Osteocyte (in vitro differentiated cells): ENCODE data around the gene MCF2L2. TPM values are rescaled to one million over a fixed set of nuclear protein-coding genes. Genes with fewer than 3 reads are reported as not detected.
A peak's percentile ranks its signal among the peaks of the same experiment; 100 is the strongest.

Experiments used
- DNase-seq: peaks from one replicate; pipeline ENCODE4 v3.0.0; 2021; ENCODE audit warnings: mixed read lengths; ENCODE audit not compliant: unreplicated experiment; ENCODE audit errors: extremely low spot score
- H3K27ac Mint-ChIP-seq: one replicate; pipeline ENCODE4 v1.8.0; 2021; ENCODE audit warnings: mild to moderate bottlenecking, mixed read lengths; ENCODE audit not compliant: unreplicated experiment
- H3K27me3 Mint-ChIP-seq: one replicate; pipeline ENCODE4 v1.8.0; 2021; ENCODE audit warnings: mixed read lengths; ENCODE audit not compliant: unreplicated experiment
- H3K36me3 Mint-ChIP-seq: one replicate; pipeline ENCODE4 v1.8.0; 2021; ENCODE audit warnings: mixed read lengths; ENCODE audit not compliant: unreplicated experiment
- H3K4me1 Mint-ChIP-seq: one replicate; pipeline ENCODE4 v1.8.0; 2021; ENCODE audit warnings: mixed read lengths; ENCODE audit not compliant: unreplicated experiment
- H3K4me3 Mint-ChIP-seq: one replicate; pipeline ENCODE4 v1.8.0; 2021; ENCODE audit warnings: mild to moderate bottlenecking, moderate library complexity, mixed read lengths; ENCODE audit not compliant: unreplicated experiment
- H3K9me3 Mint-ChIP-seq: one replicate; pipeline ENCODE4 v1.8.0; 2021; ENCODE audit warnings: mixed read lengths; ENCODE audit not compliant: unreplicated experiment
- CTCF ChIP-seq: fragments of 200-600 bp; sonication (generic); IDR thresholded peaks from 2 replicates; pipeline ENCODE4 v1.5.0; 2021; ENCODE audit warnings: antibody characterized with exemption, mild to moderate bottlenecking, moderate library complexity
- total RNA-seq: library from RNA; stranded (reverse); gene quantifications from 2 replicates; pipeline ENCODE4 v1.2.1, GENCODE V29; 2021

MCF2L2 gene
- total RNA-seq, 1 donor from 2014 or later: 1.7 TPM

- Mint-ChIP-seq H3K27ac (no peak overlapping the region), H3K4me1 (peaks cover under 1% of the 10 kb centered on the region), H3K9me3 (peaks cover 4% of the 10 kb centered on the region), H3K36me3 (peaks cover 1% of the 10 kb centered on the region), H3K4me3 (no peak overlapping the region), H3K27me3 (peaks cover 11% of the 10 kb centered on the region)
- no peak for DNase-seq
- no peak for TF ChIP-seq CTCF
Measured at GRCh38 chr3:183460081-183461055, 31.9 kb upstream of the MCF2L2 start.

GRCh38 chr3:183455089-183455488, 26.7 kb upstream of the MCF2L2 start:
- Mint-ChIP-seq H3K4me3 (no peak overlapping the region), H3K27ac (peak overlapping the region; percentile 63), H3K27me3 (no peaks in the 10 kb centered on the region), H3K36me3 (peaks cover 7% of the 10 kb centered on the region), H3K4me1 (peaks cover 11% of the 10 kb centered on the region), H3K9me3 (peaks cover 2% of the 10 kb centered on the region)
- no peak for TF ChIP-seq CTCF
- DNase-seq: no peak

GRCh38 chr3:183454064-183454463, 25.6 kb upstream of the MCF2L2 start:
- Mint-ChIP-seq H3K4me3 (no peak overlapping the region), H3K4me1 (peaks cover 21% of the 10 kb centered on the region), H3K36me3 (peaks cover 7% of the 10 kb centered on the region), H3K27ac (no peak overlapping the region), H3K9me3 (no peaks in the 10 kb centered on the region), H3K27me3 (no peaks in the 10 kb centered on the region)
- no peak for DNase-seq
- TF ChIP-seq CTCF: no peak

- DNase-seq: no peak
- TF ChIP-seq CTCF: no peak
- no peak overlapping the region for H3K4me3 Mint-ChIP-seq
- peaks cover 5% of the 10 kb centered on the region for H3K36me3 Mint-ChIP-seq
- H3K4me1 Mint-ChIP-seq: peaks cover 32% of the 10 kb centered on the region
- peaks cover under 1% of the 10 kb centered on the region for H3K9me3 Mint-ChIP-seq
- no peak overlapping the region for H3K27ac Mint-ChIP-seq
- H3K27me3 Mint-ChIP-seq: no peaks in the 10 kb centered on the region
Measured at GRCh38 chr3:183449791-183450190, 21.4 kb upstream of the MCF2L2 start.

- Mint-ChIP-seq H3K27me3 (no peaks in the 10 kb centered on the region), H3K4me1 (peaks cover 31% of the 10 kb centered on the region), H3K4me3 (no peak overlapping the region), H3K36me3 (peaks cover 5% of the 10 kb centered on the region), H3K9me3 (peaks cover 4% of the 10 kb centered on the region), H3K27ac (no peak overlapping the region)
- no peak for DNase-seq
- TF ChIP-seq CTCF: no peak
Measured at GRCh38 chr3:183449391-183449790, 21.0 kb upstream of the MCF2L2 start.
